Mesendoderm (in vitro differentiated cells): ENCODE measurements around the gene RXRA.

Experiments used
- DNase-seq: peaks from one replicate; pipeline ENCODE4 v3.0.0; 2013
- H2AK5ac ChIP-seq: 2 replicates; pipeline ENCODE4 v1.6.1; 2013; ENCODE audit warnings: low read length, inconsistent platforms
- H2BK120ac ChIP-seq: 2 replicates; pipeline ENCODE4 v1.6.1; 2013; ENCODE audit warnings: low read depth, mild to moderate bottlenecking, low read length, moderate library complexity, mixed read lengths
- H2BK15ac ChIP-seq: replicated peaks from 2 replicates; pipeline ENCODE4 v1.6.1; 2013; ENCODE audit warnings: low read depth, mild to moderate bottlenecking, moderate library complexity
- H2BK5ac ChIP-seq: 2 replicates; pipeline ENCODE4 v1.6.1; 2013; ENCODE audit warnings: low read length, inconsistent platforms
- H3K18ac ChIP-seq: 2 replicates; pipeline ENCODE4 v1.6.1; 2013; ENCODE audit warnings: mild to moderate bottlenecking, low read length, mixed read lengths
- H3K23ac ChIP-seq: one replicate; pipeline ENCODE4 v1.6.1; 2013; ENCODE audit warnings: low read length
- H3K27ac ChIP-seq: 2 replicates; pipeline ENCODE4 v1.5.1; 2013; ENCODE audit warnings: low read depth, mild to moderate bottlenecking, inconsistent platforms, low read length, moderate library complexity
- H3K27me3 ChIP-seq: 2 replicates; pipeline ENCODE4 v1.6.1; 2013; ENCODE audit warnings: low read length, control low read depth, mild to moderate bottlenecking, inconsistent platforms; ENCODE audit not compliant: insufficient read depth, poor library complexity
- H3K36me3 ChIP-seq: 2 replicates; pipeline ENCODE4 v1.6.1; 2013; ENCODE audit warnings: low read length, inconsistent platforms; ENCODE audit not compliant: control insufficient read depth, insufficient read depth
- H3K4ac ChIP-seq: one replicate; pipeline ENCODE4 v1.6.1; 2013; ENCODE audit warnings: low read depth, mild to moderate bottlenecking, low read length, moderate library complexity
- H3K4me1 ChIP-seq: 2 replicates; pipeline ENCODE4 v1.6.1; 2013; ENCODE audit warnings: low read depth, low read length, inconsistent platforms; ENCODE audit not compliant: control insufficient read depth
- H3K4me2 ChIP-seq: 2 replicates; pipeline ENCODE4 v1.6.1; 2013; ENCODE audit warnings: low read length
- H3K4me3 ChIP-seq: 2 replicates; pipeline ENCODE4 v1.5.1; 2013; ENCODE audit warnings: mild to moderate bottlenecking, low read length
- H3K56ac ChIP-seq: one replicate; pipeline ENCODE4 v1.6.1; 2013; ENCODE audit warnings: low read length
- H3K79me1 ChIP-seq: 2 replicates; pipeline ENCODE4 v1.6.1; 2013; ENCODE audit warnings: low read length, inconsistent platforms
- H3K79me2 ChIP-seq: 2 replicates; pipeline ENCODE4 v1.6.1; 2013; ENCODE audit warnings: mild to moderate bottlenecking, low read length; ENCODE audit not compliant: control insufficient read depth, insufficient read depth
- H3K9ac ChIP-seq: 2 replicates; pipeline ENCODE4 v1.6.1; 2013; ENCODE audit warnings: low read length, inconsistent platforms
- H4K5ac ChIP-seq: one replicate; pipeline ENCODE4 v1.6.1; 2013; ENCODE audit warnings: low read length
- H4K8ac ChIP-seq: one replicate; pipeline ENCODE4 v1.6.1; 2013; ENCODE audit warnings: low read depth, mild to moderate bottlenecking, control low read depth, low read length, moderate library complexity
- WGBS: extraction: QIAGEN DNeasy Blood & Tissue Kit; methylation state at CpG from one replicate; pipeline ENCODE4 v1.1.7; 2013; ENCODE audit warnings: low lambda C conversion rate, missing lambda C conversion rate; ENCODE audit not compliant: insufficient coverage; ENCODE audit errors: extremely low coverage; 5-methylcytosine and 5-hydroxymethylcytosine counted together

The RXRA gene

GRCh38 chr9:134377976-134378375, 51.7 kb downstream of the RXRA start:
- Histone ChIP-seq H2BK5ac (no peak overlapping the region), H3K36me3 (no peaks in the 10 kb centered on the region), H3K4me3 (no peak overlapping the region), H4K5ac (no peak overlapping the region), H3K56ac (no peak overlapping the region), H3K79me1 (peaks cover 25% of the 10 kb centered on the region), H3K79me2 (peaks cover 18% of the 10 kb centered on the region), H3K27me3 (no peaks in the 10 kb centered on the region), H2BK120ac (no peak overlapping the region), H2BK15ac (no peak overlapping the region), H4K8ac (no peak overlapping the region), H3K18ac (no peak overlapping the region), H3K9ac (no peak overlapping the region), H2AK5ac (no peak overlapping the region), H3K4me2 (no peak overlapping the region), H3K4me1 (peaks cover 2% of the 10 kb centered on the region), H3K4ac (no peak overlapping the region), H3K27ac (no peak overlapping the region), H3K23ac (no peak overlapping the region)
- WGBS, result no CpG with 5 or more reads among the region's 17 CpGs
- DNase-seq, result no peak

GRCh38 chr9:134378901-134379338, 52.7 kb downstream of the RXRA start:
- Histone ChIP-seq H3K27me3 (no peaks in the 10 kb centered on the region), H3K56ac (no peak overlapping the region), H2AK5ac (no peak overlapping the region), H3K79me2 (peaks cover 14% of the 10 kb centered on the region), H3K27ac (no peak overlapping the region), H3K4me2 (no peak overlapping the region), H4K8ac (no peak overlapping the region), H2BK120ac (no peak overlapping the region), H2BK15ac (no peak overlapping the region), H3K79me1 (peaks cover 28% of the 10 kb centered on the region), H4K5ac (no peak overlapping the region), H3K18ac (no peak overlapping the region), H3K36me3 (no peaks in the 10 kb centered on the region), H2BK5ac (no peak overlapping the region), H3K23ac (no peak overlapping the region), H3K4me3 (no peak overlapping the region), H3K9ac (no peak overlapping the region), H3K4ac (no peak overlapping the region), H3K4me1 (peaks cover 2% of the 10 kb centered on the region)
- WGBS, result no CpG with 5 or more reads among the region's 11 CpGs
- DNase-seq, result no peak

GRCh38 chr9:134379831-134380365, 53.6 kb downstream of the RXRA start:
- no CpG with 5 or more reads among the region's 21 CpGs for WGBS
- H3K4me3 ChIP-seq, result no peak overlapping the region

GRCh38 chr9:134380542-134381271, 54.5 kb downstream of the RXRA start:
- H3K79me1 ChIP-seq, result peaks cover 24% of the 10 kb centered on the region
- peaks cover 14% of the 10 kb centered on the region for H3K79me2 ChIP-seq
- H4K5ac ChIP-seq, result no peak overlapping the region
- no peak overlapping the region for H3K18ac ChIP-seq
- peaks cover 2% of the 10 kb centered on the region for H3K4me1 ChIP-seq
- H2BK5ac ChIP-seq, result no peak overlapping the region
- H3K23ac ChIP-seq, result no peak overlapping the region
- no peak overlapping the region for H3K4me3 ChIP-seq
- no peak overlapping the region for H3K27ac ChIP-seq
- H3K36me3 ChIP-seq, result no peaks in the 10 kb centered on the region
- no peak overlapping the region for H3K4me2 ChIP-seq
- no peak overlapping the region for H3K9ac ChIP-seq
- H4K8ac ChIP-seq, result no peak overlapping the region
- no peak for DNase-seq
- no peak overlapping the region for H2BK15ac ChIP-seq
- H3K56ac ChIP-seq, result no peak overlapping the region
- H2BK120ac ChIP-seq, result no peak overlapping the region
- H3K27me3 ChIP-seq, result no peaks in the 10 kb centered on the region
- WGBS, result no CpG with 5 or more reads among the region's 16 CpGs
- H3K4ac ChIP-seq, result no peak overlapping the region
- no peak overlapping the region for H2AK5ac ChIP-seq

More at GRCh38 chr9:134379831-134380365, 53.6 kb downstream of the RXRA start:
- no peak overlapping the region for H2BK15ac ChIP-seq
- H3K56ac ChIP-seq, result no peak overlapping the region
- H3K27ac ChIP-seq, result no peak overlapping the region
- H3K4ac ChIP-seq, result no peak overlapping the region
- H3K27me3 ChIP-seq, result no peaks in the 10 kb centered on the region
- H2AK5ac ChIP-seq, result no peak overlapping the region
- H3K4me2 ChIP-seq, result no peak overlapping the region
- H2BK5ac ChIP-seq, result no peak overlapping the region
- no peak overlapping the region for H3K23ac ChIP-seq
- peaks cover 14% of the 10 kb centered on the region for H3K79me2 ChIP-seq
- H3K36me3 ChIP-seq, result no peaks in the 10 kb centered on the region
- peaks cover 2% of the 10 kb centered on the region for H3K4me1 ChIP-seq
- no peak overlapping the region for H3K18ac ChIP-seq
- no peak overlapping the region for H4K8ac ChIP-seq
- H3K79me1 ChIP-seq, result peaks cover 21% of the 10 kb centered on the region
- no peak for DNase-seq
- H2BK120ac ChIP-seq, result no peak overlapping the region
- H3K9ac ChIP-seq, result no peak overlapping the region
- H4K5ac ChIP-seq, result no peak overlapping the region

GRCh38 chr9:134381272-134381661, 55.0 kb downstream of the RXRA start:
- no peak overlapping the region for H4K5ac ChIP-seq
- no peaks in the 10 kb centered on the region for H3K27me3 ChIP-seq
- H3K27ac ChIP-seq, result no peak overlapping the region
- peaks cover 2% of the 10 kb centered on the region for H3K4me1 ChIP-seq
- no peak overlapping the region for H3K9ac ChIP-seq
- H3K56ac ChIP-seq, result no peak overlapping the region
- no peak overlapping the region for H4K8ac ChIP-seq
- H3K4me3 ChIP-seq, result no peak overlapping the region
- no peak overlapping the region for H3K23ac ChIP-seq
- no peak overlapping the region for H2AK5ac ChIP-seq
- no peak overlapping the region for H3K4ac ChIP-seq
- no CpG with 5 or more reads among the region's 7 CpGs for WGBS
- peaks cover 22% of the 10 kb centered on the region for H3K79me1 ChIP-seq
- no peaks in the 10 kb centered on the region for H3K36me3 ChIP-seq
- H3K4me2 ChIP-seq, result no peak overlapping the region
- H2BK15ac ChIP-seq, result no peak overlapping the region
- no peak overlapping the region for H2BK120ac ChIP-seq
- H2BK5ac ChIP-seq, result no peak overlapping the region
- H3K18ac ChIP-seq, result no peak overlapping the region
- DNase-seq, result no peak
- peaks cover 12% of the 10 kb centered on the region for H3K79me2 ChIP-seq
